VCaP (cell line): ENCODE results near the gene CCDC40.
A peak's percentile ranks its signal among the peaks of the same experiment; 100 is the strongest.

Source experiments
- H3K27ac ChIP-seq: fragments of 450-650 bp; 2 replicates; pipeline ENCODE4 v1.5.1; 2017
- CTCF ChIP-seq: fragments of 450-650 bp; conservative IDR thresholded peaks from 2 replicates; pipeline ENCODE4 v1.5.1; 2017; ENCODE audit warnings: mild to moderate bottlenecking, moderate library complexity

Gene CCDC40

GRCh38 chr17:80002690-80003490, 33.6 kb upstream of the CCDC40 start:
- no peak for TF ChIP-seq CTCF
- H3K27ac ChIP-seq: no peak overlapping the region

- no peak for TF ChIP-seq CTCF
- no peak overlapping the region for H3K27ac ChIP-seq
Measured at GRCh38 chr17:80003969-80004368, 32.5 kb upstream of the CCDC40 start.

- TF ChIP-seq CTCF: peak; percentile 98
- peak overlapping the region; percentile 74; the same call in 1 of the 2 replicates for H3K27ac ChIP-seq
Measured at GRCh38 chr17:80005360-80006338, 30.8 kb upstream of the CCDC40 start.

GRCh38 chr17:80006339-80006720, 30.1 kb upstream of the CCDC40 start:
- peak overlapping the region; percentile 74; the same call in 1 of the 2 replicates for H3K27ac ChIP-seq
- no peak for TF ChIP-seq CTCF

GRCh38 chr17:80006811-80007752, 29.4 kb upstream of the CCDC40 start:
- no peak for TF ChIP-seq CTCF
- H3K27ac ChIP-seq: peak overlapping the region; percentile 79; the same call in 1 of the 2 replicates

GRCh38 chr17:80007939-80008338, 28.5 kb upstream of the CCDC40 start:
- no peak for TF ChIP-seq CTCF
- peak overlapping the region; percentile 79 for H3K27ac ChIP-seq
